A673 (cell line): ENCODE results near the gene APBA1.

Source experiments
- EZH2 ChIP-seq: fragments of 200-600 bp; sonication (generic); IDR thresholded peaks from 2 replicates; pipeline ENCODE4 v1.6.1; 2017; ENCODE audit warnings: borderline replicate concordance, low read depth, mild to moderate bottlenecking, mixed read lengths, antibody characterized with exemption, low read length; ENCODE audit not compliant: poor library complexity, severe bottlenecking
- TF ChIP-seq, protein P1 (sequence below): fragments of 300-800, 200-600 bp; sonication (generic); conservative IDR thresholded peaks from 2 replicates; pipeline ENCODE4 v1.5.1; 2017; ENCODE audit warnings: low read depth, mild to moderate bottlenecking, antibody characterized with exemption, low read length, moderate library complexity, mixed read lengths

DNA sequence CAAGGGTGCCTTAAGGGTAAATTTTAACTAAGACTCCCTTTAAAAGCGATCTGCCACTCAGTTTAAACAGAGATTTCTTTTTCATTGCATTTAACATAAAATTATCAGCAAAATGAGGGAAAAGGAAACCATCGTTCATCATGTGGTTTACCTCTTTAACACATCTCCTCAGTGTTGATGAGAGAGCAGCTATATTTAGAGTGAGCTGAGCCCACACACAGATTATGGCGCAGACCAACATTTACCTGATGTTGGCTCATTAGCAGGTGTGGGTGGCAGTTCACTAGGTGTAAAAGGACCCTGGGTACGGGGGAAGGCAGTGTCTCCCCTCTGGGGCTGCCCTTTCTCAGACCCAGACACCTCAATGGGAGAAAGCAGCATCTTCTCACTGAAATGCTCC, 197.3 kb downstream of the APBA1 start:
- TF ChIP-seq, protein P1, sequence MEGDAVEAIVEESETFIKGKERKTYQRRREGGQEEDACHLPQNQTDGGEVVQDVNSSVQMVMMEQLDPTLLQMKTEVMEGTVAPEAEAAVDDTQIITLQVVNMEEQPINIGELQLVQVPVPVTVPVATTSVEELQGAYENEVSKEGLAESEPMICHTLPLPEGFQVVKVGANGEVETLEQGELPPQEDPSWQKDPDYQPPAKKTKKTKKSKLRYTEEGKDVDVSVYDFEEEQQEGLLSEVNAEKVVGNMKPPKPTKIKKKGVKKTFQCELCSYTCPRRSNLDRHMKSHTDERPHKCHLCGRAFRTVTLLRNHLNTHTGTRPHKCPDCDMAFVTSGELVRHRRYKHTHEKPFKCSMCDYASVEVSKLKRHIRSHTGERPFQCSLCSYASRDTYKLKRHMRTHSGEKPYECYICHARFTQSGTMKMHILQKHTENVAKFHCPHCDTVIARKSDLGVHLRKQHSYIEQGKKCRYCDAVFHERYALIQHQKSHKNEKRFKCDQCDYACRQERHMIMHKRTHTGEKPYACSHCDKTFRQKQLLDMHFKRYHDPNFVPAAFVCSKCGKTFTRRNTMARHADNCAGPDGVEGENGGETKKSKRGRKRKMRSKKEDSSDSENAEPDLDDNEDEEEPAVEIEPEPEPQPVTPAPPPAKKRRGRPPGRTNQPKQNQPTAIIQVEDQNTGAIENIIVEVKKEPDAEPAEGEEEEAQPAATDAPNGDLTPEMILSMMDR: no peak
- no peak for TF ChIP-seq EZH2
